Lower leg skin (tissue), 3 donors: ENCODE results near the gene PAK4.

Source experiments
- POLR2A ChIP-seq, 2 donors: fragments of 450-650 bp; IDR thresholded peaks; one replicate each; pipeline ENCODE4 v1.6.1; 2016 to 2017; ENCODE audit warnings: antibody characterized with exemption in 2 of 2, mild to moderate bottlenecking in 1 of 2, moderate library complexity in 1 of 2
- TF ChIP-seq, protein P1 (sequence below), 3 donors: fragments of 450-650 bp; IDR thresholded peaks; one replicate each; pipeline ENCODE4 v1.5.1; 2016; ENCODE audit warnings: antibody characterized with exemption in 3 of 3, mild to moderate bottlenecking in 3 of 3, moderate library complexity in 2 of 3

DNA sequence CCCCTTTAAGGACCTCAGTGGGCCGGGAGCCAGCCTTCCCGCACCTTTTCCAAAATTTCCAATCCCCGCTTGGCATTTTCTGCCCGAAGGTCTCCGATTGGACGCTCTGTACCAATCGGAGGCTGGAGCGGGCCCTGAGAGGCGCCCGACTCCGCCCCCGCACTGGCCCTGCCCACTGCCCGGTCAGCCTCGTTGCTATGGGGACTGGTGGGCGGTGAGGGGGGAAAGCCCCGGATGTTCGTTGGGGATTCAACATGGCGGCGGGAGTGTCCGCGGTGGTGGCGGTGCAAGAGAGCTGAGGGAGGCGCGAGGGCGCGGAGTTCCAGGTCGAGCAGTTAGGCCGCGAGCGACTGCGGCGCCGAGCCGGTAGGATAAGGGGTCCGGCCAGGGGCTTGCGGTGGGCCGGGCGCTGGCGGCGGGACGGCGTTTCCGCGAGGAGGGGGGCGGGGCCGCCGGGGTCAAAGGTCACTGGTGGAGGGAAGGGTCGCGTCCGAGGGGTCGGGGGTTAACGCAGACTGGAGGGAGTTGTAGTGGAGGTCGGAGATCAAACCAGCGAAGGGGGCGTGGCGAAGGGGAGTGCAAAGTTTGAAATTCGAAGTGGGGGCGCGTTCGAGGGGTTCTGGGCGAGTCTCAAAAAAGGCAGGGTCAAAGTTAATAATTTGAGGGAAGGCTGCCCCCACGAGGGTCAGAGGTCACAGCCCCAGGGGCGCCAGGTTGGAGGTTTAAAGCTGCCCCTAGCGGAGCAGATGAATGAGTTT is at the start of gene PAK4:
- TF ChIP-seq, protein P1, sequence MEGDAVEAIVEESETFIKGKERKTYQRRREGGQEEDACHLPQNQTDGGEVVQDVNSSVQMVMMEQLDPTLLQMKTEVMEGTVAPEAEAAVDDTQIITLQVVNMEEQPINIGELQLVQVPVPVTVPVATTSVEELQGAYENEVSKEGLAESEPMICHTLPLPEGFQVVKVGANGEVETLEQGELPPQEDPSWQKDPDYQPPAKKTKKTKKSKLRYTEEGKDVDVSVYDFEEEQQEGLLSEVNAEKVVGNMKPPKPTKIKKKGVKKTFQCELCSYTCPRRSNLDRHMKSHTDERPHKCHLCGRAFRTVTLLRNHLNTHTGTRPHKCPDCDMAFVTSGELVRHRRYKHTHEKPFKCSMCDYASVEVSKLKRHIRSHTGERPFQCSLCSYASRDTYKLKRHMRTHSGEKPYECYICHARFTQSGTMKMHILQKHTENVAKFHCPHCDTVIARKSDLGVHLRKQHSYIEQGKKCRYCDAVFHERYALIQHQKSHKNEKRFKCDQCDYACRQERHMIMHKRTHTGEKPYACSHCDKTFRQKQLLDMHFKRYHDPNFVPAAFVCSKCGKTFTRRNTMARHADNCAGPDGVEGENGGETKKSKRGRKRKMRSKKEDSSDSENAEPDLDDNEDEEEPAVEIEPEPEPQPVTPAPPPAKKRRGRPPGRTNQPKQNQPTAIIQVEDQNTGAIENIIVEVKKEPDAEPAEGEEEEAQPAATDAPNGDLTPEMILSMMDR (IDR thresholded peaks at IDR 0.05), result peak in 1 of 3 donors; percentile 8
- no peak for TF ChIP-seq POLR2A (IDR thresholded peaks at IDR 0.05)
